OCI-LY1 (cell line): ENCODE data around the gene RNF135.
A peak's percentile ranks its signal among the peaks of the same experiment; 100 is the strongest.
"Not testable (repeated sequence)": the region's sequence is repeated elsewhere in the genome, so short reads cannot be mapped to it uniquely, and the experiment has no call there.

Source experiments
- H2AFZ ChIP-seq: fragments of 200-600 bp; sonication (generic), shearing (Covaris generic); 2 replicates; pipeline ENCODE4 v1.6.0; 2014; ENCODE audit warnings: antibody characterized with exemption, mild to moderate bottlenecking, low read length
- H3F3A ChIP-seq: fragments of 200-600 bp; sonication (generic), shearing (Covaris generic); 2 replicates; pipeline ENCODE4 v1.6.0; 2014; ENCODE audit warnings: mild to moderate bottlenecking, antibody characterized with exemption, low read length, moderate library complexity; ENCODE audit not compliant: insufficient read depth
- H3K27ac ChIP-seq: fragments of 200-600 bp; sonication (generic); 2 replicates; pipeline ENCODE4 v1.5.1; 2014; ENCODE audit warnings: low read length, mixed run types, mild to moderate bottlenecking, low read depth; ENCODE audit not compliant: poor library complexity, severe bottlenecking
- H3K27me3 ChIP-seq: fragments of 200-600 bp; sonication (generic); 2 replicates; pipeline ENCODE4 v1.6.0; 2014; ENCODE audit warnings: antibody characterized with exemption, mild to moderate bottlenecking, low read length, moderate library complexity; ENCODE audit not compliant: insufficient read depth
- H3K36me3 ChIP-seq: fragments of 200-600 bp; sonication (generic); 2 replicates; pipeline ENCODE4 v1.6.1; 2014; ENCODE audit warnings: mild to moderate bottlenecking, antibody characterized with exemption, low read length, moderate library complexity, mixed read lengths; ENCODE audit not compliant: insufficient read depth
- H3K4me1 ChIP-seq: fragments of 200-600 bp; sonication (generic); 2 replicates; pipeline ENCODE4 v1.5.1; 2014; ENCODE audit warnings: mild to moderate bottlenecking, low read length, moderate library complexity; ENCODE audit not compliant: insufficient read depth, severe bottlenecking
- H3K4me2 ChIP-seq: fragments of 200-600 bp; sonication (generic), shearing (Covaris generic); 2 replicates; pipeline ENCODE4 v1.6.1; 2014; ENCODE audit warnings: low read length
- H3K4me3 ChIP-seq: fragments of 200-600 bp; sonication (generic); 2 replicates; pipeline ENCODE4 v1.5.1; 2014; ENCODE audit warnings: low read length, low read depth, mild to moderate bottlenecking, mixed read lengths; ENCODE audit not compliant: poor library complexity, severe bottlenecking
- H3K79me2 ChIP-seq: fragments of 200-600 bp; shearing (Covaris generic); 2 replicates; pipeline ENCODE4 v1.6.1; 2016; ENCODE audit warnings: mixed run types, low read length, mixed read lengths; ENCODE audit not compliant: insufficient read depth
- H3K9ac ChIP-seq: fragments of 200-600 bp; sonication (generic), shearing (Covaris generic); 2 replicates; pipeline ENCODE4 v1.6.1; 2014; ENCODE audit warnings: mild to moderate bottlenecking, low read length, mixed read lengths
- H3K9me2 ChIP-seq: fragments of 200-600 bp; sonication (generic), shearing (Covaris generic); 2 replicates; pipeline ENCODE4 v1.6.1; 2014; ENCODE audit warnings: low read depth, mild to moderate bottlenecking, low read length, mixed read lengths
- H3K9me3 ChIP-seq: fragments of 200-600 bp; shearing (Covaris generic); 2 replicates; pipeline ENCODE4 v1.6.1; 2014; ENCODE audit warnings: low read length, mixed read lengths
- H4K20me1 ChIP-seq: fragments of 200-600 bp; sonication (generic), shearing (Covaris generic); 2 replicates; pipeline ENCODE4 v1.6.0; 2016; ENCODE audit warnings: mild to moderate bottlenecking, low read length; ENCODE audit not compliant: insufficient read depth
- EZH2 ChIP-seq: fragments of 200-600 bp; sonication (generic), shearing (Covaris generic); IDR thresholded peaks from 2 replicates; pipeline ENCODE4 v1.8.0; 2017; ENCODE audit warnings: borderline replicate concordance, mixed run types, mild to moderate bottlenecking, antibody characterized with exemption, low read length, moderate library complexity, mixed read lengths
- TF ChIP-seq, protein P1 (sequence below): fragments of 200-600 bp; sonication (generic), shearing (Covaris generic); IDR thresholded peaks from 2 replicates; pipeline ENCODE4 v1.5.1; 2017; ENCODE audit warnings: mild to moderate bottlenecking, antibody characterized with exemption, low read length, moderate library complexity, mixed read lengths

The RNF135 gene

DNA sequence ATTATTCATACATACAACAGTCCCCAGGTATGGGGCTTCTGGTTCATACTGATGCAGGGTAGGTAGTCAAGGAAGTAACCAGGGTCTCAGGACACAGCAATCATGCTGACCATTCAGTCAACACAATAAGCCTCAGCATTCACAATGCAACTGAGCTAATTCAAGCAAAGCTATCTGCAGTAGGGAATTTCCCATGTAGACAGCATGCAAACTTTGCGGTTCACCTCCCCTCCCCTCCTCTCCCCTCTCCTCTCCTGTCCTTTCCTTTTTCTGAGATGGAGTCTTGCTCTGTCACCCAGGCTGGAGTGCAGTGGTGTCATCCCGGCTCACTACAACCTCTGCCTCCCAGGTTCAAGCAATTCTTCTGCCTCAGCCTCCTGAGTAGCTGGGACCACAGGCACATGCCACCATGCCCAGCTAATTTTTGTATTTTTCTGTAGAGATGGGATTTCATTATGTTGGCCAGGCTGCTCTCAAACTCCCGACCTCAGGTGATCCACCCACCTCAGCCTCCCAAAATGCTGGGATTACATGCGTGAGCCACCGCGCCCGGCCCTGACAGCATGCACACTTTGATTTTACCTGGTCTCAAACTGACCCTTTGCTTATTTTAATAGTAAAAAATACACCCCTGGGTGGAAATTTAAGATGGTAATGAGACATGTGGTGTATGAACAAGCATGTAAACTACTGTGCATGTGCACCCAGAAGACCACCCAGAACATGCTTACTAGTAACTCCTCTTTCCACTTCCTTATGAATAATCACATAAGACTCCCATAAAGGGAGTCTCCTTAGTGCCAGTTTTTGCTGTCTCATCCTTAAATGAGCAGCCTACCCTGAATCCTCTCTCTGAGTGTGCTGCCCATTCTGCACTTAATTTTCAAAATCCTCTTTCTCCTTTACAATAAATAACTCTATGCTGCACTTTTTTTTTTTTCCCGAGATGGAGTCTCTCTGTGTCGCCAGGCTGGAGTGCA lies 9.3 kb upstream of the RNF135 start:
- peak overlapping the region; percentile 40 for H3K4me3 ChIP-seq
- H3K27ac ChIP-seq, result peak overlapping the region; percentile 96
- H3K4me1 ChIP-seq, result peaks cover 65% of the 10 kb centered on the region
- H3K9me3 ChIP-seq, result no peaks in the 10 kb centered on the region
- TF ChIP-seq, protein P1, sequence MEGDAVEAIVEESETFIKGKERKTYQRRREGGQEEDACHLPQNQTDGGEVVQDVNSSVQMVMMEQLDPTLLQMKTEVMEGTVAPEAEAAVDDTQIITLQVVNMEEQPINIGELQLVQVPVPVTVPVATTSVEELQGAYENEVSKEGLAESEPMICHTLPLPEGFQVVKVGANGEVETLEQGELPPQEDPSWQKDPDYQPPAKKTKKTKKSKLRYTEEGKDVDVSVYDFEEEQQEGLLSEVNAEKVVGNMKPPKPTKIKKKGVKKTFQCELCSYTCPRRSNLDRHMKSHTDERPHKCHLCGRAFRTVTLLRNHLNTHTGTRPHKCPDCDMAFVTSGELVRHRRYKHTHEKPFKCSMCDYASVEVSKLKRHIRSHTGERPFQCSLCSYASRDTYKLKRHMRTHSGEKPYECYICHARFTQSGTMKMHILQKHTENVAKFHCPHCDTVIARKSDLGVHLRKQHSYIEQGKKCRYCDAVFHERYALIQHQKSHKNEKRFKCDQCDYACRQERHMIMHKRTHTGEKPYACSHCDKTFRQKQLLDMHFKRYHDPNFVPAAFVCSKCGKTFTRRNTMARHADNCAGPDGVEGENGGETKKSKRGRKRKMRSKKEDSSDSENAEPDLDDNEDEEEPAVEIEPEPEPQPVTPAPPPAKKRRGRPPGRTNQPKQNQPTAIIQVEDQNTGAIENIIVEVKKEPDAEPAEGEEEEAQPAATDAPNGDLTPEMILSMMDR, result no peak
- no peak for TF ChIP-seq EZH2
- 0 out of 2 replicates have a peak, but pooled peaks cover 4% of the 10 kb centered on the region for H3K36me3 ChIP-seq
- no peaks in the 10 kb centered on the region for H3K9me2 ChIP-seq
- peak overlapping the region; percentile 52 for H3K4me2 ChIP-seq
- H3K79me2 ChIP-seq, result no peaks in the 10 kb centered on the region
- H3K9ac ChIP-seq, result peak overlapping the region; percentile 57; the same call in 1 of the 2 replicates
- H3F3A ChIP-seq, result peaks cover 2% of the 10 kb centered on the region; the same call in 1 of the 2 replicates
- H4K20me1 ChIP-seq, result no peaks in the 10 kb centered on the region
- H2AFZ ChIP-seq, result no peak overlapping the region
- no peaks in the 10 kb centered on the region for H3K27me3 ChIP-seq

DNA sequence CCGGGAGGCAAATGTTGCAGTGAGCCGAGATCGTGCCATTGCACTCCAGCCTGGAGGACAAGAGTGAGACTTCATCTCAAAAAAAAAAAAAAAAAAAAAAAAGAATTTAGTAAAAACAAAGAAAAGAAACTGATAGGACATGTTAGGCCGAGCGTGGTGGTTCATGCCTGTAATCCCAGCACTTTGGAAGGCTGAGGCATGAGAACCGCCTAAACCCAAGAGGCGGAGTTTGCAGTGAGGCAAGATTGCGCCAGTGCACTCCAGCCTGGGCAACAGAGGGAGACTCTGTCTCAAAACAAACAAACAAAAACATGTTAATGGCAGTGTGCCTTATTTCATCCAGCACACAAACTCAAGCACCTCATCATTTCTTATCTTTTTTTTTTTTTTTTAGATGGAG lies 6.5 kb upstream of the RNF135 start:
- H3K9me2 ChIP-seq, H3K27me3 ChIP-seq, H3K79me2 ChIP-seq, H3K27ac ChIP-seq, H3F3A ChIP-seq, H2AFZ ChIP-seq, H4K20me1 ChIP-seq, H3K36me3 ChIP-seq, H3K4me3 ChIP-seq, H3K4me2 ChIP-seq, H3K9ac ChIP-seq, H3K9me3 ChIP-seq: not testable (repeated sequence)
- H3K4me1 ChIP-seq, result peaks cover 56% of the 10 kb centered on the region

DNA sequence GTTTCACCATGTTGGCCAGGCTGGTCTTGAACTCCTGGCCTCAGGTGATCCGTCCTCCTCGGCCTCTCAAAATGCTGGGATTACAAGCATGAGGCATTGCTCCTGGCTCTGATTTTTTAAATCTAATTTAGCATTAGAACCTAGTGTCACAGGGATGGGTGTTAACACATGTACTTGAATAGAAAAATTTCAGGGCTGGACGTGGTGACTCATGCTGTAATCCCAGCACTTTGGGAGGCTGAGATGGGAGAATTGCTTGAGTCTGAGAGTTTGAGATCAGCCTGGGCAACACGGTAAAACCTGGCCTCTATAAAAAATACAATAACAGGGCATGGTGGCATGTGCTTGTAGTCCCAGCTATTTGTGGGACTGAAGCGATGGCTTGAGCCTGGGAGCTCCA lies 6.0 kb upstream of the RNF135 start:
- no peaks in the 10 kb centered on the region for H3K79me2 ChIP-seq
- H3K4me2 ChIP-seq, result no peak overlapping the region
- no peaks in the 10 kb centered on the region for H4K20me1 ChIP-seq
- H3K36me3 ChIP-seq, result no peaks in the 10 kb centered on the region
- H3K4me3 ChIP-seq, result no peak overlapping the region
- peak overlapping the region; percentile 2 for H3K27ac ChIP-seq
- no peak for TF ChIP-seq EZH2
- TF ChIP-seq, protein P1, result no peak
- no peak overlapping the region for H3K9ac ChIP-seq
- peaks cover 55% of the 10 kb centered on the region for H3K4me1 ChIP-seq
- no peaks in the 10 kb centered on the region for H3K9me3 ChIP-seq
- H3K9me2 ChIP-seq, result no peaks in the 10 kb centered on the region
- no peaks in the 10 kb centered on the region for H3K27me3 ChIP-seq
- H3F3A ChIP-seq, result peaks cover 2% of the 10 kb centered on the region; the same call in 1 of the 2 replicates
- no peak overlapping the region for H2AFZ ChIP-seq
